Measurements from ENCODE around the gene CALD1.

The CALD1 gene

GRCh38 chr7:134922720-134923704, 143.6 kb downstream of the CALD1 start:
- no peak for DNase-seq
- Histone ChIP-seq H2BK5ac (ENCODE audit: low read depth, low read length, poor library complexity, severe bottlenecking) (no peak overlapping the region), H2AFZ (ENCODE audit: low read depth, low read length) (no peak overlapping the region), H2BK15ac (ENCODE audit: low read depth, poor library complexity, severe bottlenecking) (no peak overlapping the region), H3K79me1 (replicated peaks; ENCODE audit: low read length, poor library complexity, severe bottlenecking) (peaks cover 20% of the 10 kb centered on the region), H3K14ac (ENCODE audit: low read length in 2 of 2) (no peak overlapping the region), H2BK120ac (ENCODE audit: low read depth, low read length) (no peak overlapping the region), H3K36me3 (ENCODE audit: control insufficient read depth in 1 of 2, insufficient read depth in 2 of 2, low read depth in 1 of 2, low read length in 2 of 2) (peaks cover 0 to 39% of the 10 kb centered on the region in 2 experiments), H3K18ac (ENCODE audit: low read depth in 1 of 2, low read length in 2 of 2) (no peak overlapping the region), H3K23ac (ENCODE audit: low read length in 2 of 2) (no peak overlapping the region), H4K91ac (ENCODE audit: low read length) (no peak overlapping the region), H3K4ac (ENCODE audit: low read depth in 1 of 2, low read length in 2 of 2) (no peak overlapping the region), H3K4me2 (ENCODE audit: low read length, poor library complexity, severe bottlenecking) (no peak overlapping the region), H3K4me3 (ENCODE audit: insufficient read depth in 1 of 2, low read depth in 1 of 2, low read length in 2 of 2) (no peak overlapping the region), H2BK12ac (ENCODE audit: low read length in 2 of 2) (peak overlapping the region in 1 of 2 experiments; percentile 59), H4K8ac (ENCODE audit: low read length) (no peak overlapping the region), H2AK5ac (ENCODE audit: low read length, severe bottlenecking) (no peak overlapping the region), H3K27me3 (ENCODE audit: control insufficient read depth in 1 of 2, insufficient read depth in 1 of 2, low read length in 2 of 2) (no peaks in the 10 kb centered on the region), H3K27ac (ENCODE audit: low read length, poor library complexity, severe bottlenecking) (no peak overlapping the region), H3K9ac (ENCODE audit: low read length) (no peak overlapping the region), H3K9me3 (ENCODE audit: control insufficient read depth, low read length) (no peaks in the 10 kb centered on the region), H3K4me1 (ENCODE audit: control insufficient read depth, insufficient read depth, low read depth, low read length) (peaks cover 3% of the 10 kb centered on the region)
- 96% methylated on average over 5 of the region's 5 CpGs for WGBS

- H2AFZ ChIP-seq (ENCODE audit: low read depth, low read length) = no peak overlapping the region
- no peak overlapping the region for H4K8ac ChIP-seq (ENCODE audit: low read length)
- over 99% methylated on average over 5 of the region's 5 CpGs for WGBS
- H3K4me2 ChIP-seq (ENCODE audit: low read length, poor library complexity, severe bottlenecking) = no peak overlapping the region
- peaks cover 7 to 57% of the 10 kb centered on the region in 2 experiments for H3K36me3 ChIP-seq (ENCODE audit: control insufficient read depth in 1 of 2, insufficient read depth in 2 of 2, low read depth in 1 of 2, low read length in 2 of 2)
- no peak overlapping the region for H2AK5ac ChIP-seq (ENCODE audit: low read length, severe bottlenecking)
- no peak overlapping the region for H2BK15ac ChIP-seq (ENCODE audit: low read depth, poor library complexity, severe bottlenecking)
- H3K27me3 ChIP-seq (ENCODE audit: control insufficient read depth in 1 of 2, insufficient read depth in 1 of 2, low read length in 2 of 2) = no peaks in the 10 kb centered on the region
- H2BK5ac ChIP-seq (ENCODE audit: low read depth, low read length, poor library complexity, severe bottlenecking) = no peak overlapping the region
- no peak overlapping the region for H3K4ac ChIP-seq (ENCODE audit: low read depth in 1 of 2, low read length in 2 of 2)
- no peak for DNase-seq
- H3K23ac ChIP-seq (ENCODE audit: low read length in 2 of 2) = no peak overlapping the region
- no peak overlapping the region for H4K91ac ChIP-seq (ENCODE audit: low read length)
- no peak overlapping the region for H2BK120ac ChIP-seq (ENCODE audit: low read depth, low read length)
- H3K14ac ChIP-seq (ENCODE audit: low read length in 2 of 2) = no peak overlapping the region
- peaks cover 16% of the 10 kb centered on the region for H3K79me1 ChIP-seq (replicated peaks; ENCODE audit: low read length, poor library complexity, severe bottlenecking)
- peaks cover 2% of the 10 kb centered on the region for H3K4me1 ChIP-seq (ENCODE audit: control insufficient read depth, insufficient read depth, low read depth, low read length)
- H3K9ac ChIP-seq (ENCODE audit: low read length) = no peak overlapping the region
- H2BK12ac ChIP-seq (ENCODE audit: low read length in 2 of 2) = no peak overlapping the region
- no peaks in the 10 kb centered on the region for H3K9me3 ChIP-seq (ENCODE audit: control insufficient read depth, low read length)
- no peak overlapping the region for H3K18ac ChIP-seq (ENCODE audit: low read depth in 1 of 2, low read length in 2 of 2)
- H3K27ac ChIP-seq (ENCODE audit: low read length, poor library complexity, severe bottlenecking) = peak overlapping the region; percentile 32
- H3K4me3 ChIP-seq (ENCODE audit: insufficient read depth in 1 of 2, low read depth in 1 of 2, low read length in 2 of 2) = no peak overlapping the region
These were observed 146.3 kb downstream of the CALD1 start for GRCh38 chr7:134925766-134926165.

GRCh38 chr7:134926396-134926795, 147.0 kb downstream of the CALD1 start:
- Histone ChIP-seq H3K9ac (ENCODE audit: low read length) (no peak overlapping the region), H3K4me2 (ENCODE audit: low read length, poor library complexity, severe bottlenecking) (no peak overlapping the region), H4K91ac (ENCODE audit: low read length) (no peak overlapping the region), H2BK5ac (ENCODE audit: low read depth, low read length, poor library complexity, severe bottlenecking) (no peak overlapping the region), H2BK15ac (ENCODE audit: low read depth, poor library complexity, severe bottlenecking) (no peak overlapping the region), H2BK12ac (ENCODE audit: low read length in 2 of 2) (no peak overlapping the region), H4K8ac (ENCODE audit: low read length) (no peak overlapping the region), H3K14ac (ENCODE audit: low read length in 2 of 2) (no peak overlapping the region), H3K36me3 (ENCODE audit: control insufficient read depth in 1 of 2, insufficient read depth in 2 of 2, low read depth in 1 of 2, low read length in 2 of 2) (peaks cover 7 to 63% of the 10 kb centered on the region in 2 experiments), H3K79me1 (replicated peaks; ENCODE audit: low read length, poor library complexity, severe bottlenecking) (peaks cover 16% of the 10 kb centered on the region), H3K4ac (ENCODE audit: low read depth in 1 of 2, low read length in 2 of 2) (no peak overlapping the region), H2AFZ (ENCODE audit: low read depth, low read length) (no peak overlapping the region), H3K27ac (ENCODE audit: low read length, poor library complexity, severe bottlenecking) (no peak overlapping the region), H3K4me3 (ENCODE audit: insufficient read depth in 1 of 2, low read depth in 1 of 2, low read length in 2 of 2) (no peak overlapping the region), H3K4me1 (ENCODE audit: control insufficient read depth, insufficient read depth, low read depth, low read length) (peaks cover 2% of the 10 kb centered on the region), H3K18ac (ENCODE audit: low read depth in 1 of 2, low read length in 2 of 2) (no peak overlapping the region), H2AK5ac (ENCODE audit: low read length, severe bottlenecking) (no peak overlapping the region), H3K27me3 (ENCODE audit: control insufficient read depth in 1 of 2, insufficient read depth in 1 of 2, low read length in 2 of 2) (no peaks in the 10 kb centered on the region), H2BK120ac (ENCODE audit: low read depth, low read length) (no peak overlapping the region), H3K9me3 (ENCODE audit: control insufficient read depth, low read length) (no peaks in the 10 kb centered on the region), H3K23ac (ENCODE audit: low read length in 2 of 2) (no peak overlapping the region)
- DNase-seq = no peak
- no CpG with 5 or more reads among the region's 1 CpG for WGBS

- H3K14ac ChIP-seq (ENCODE audit: low read length in 2 of 2) = no peak overlapping the region
- H2AK5ac ChIP-seq (ENCODE audit: low read length, severe bottlenecking) = no peak overlapping the region
- H3K36me3 ChIP-seq (ENCODE audit: control insufficient read depth in 1 of 2, insufficient read depth in 2 of 2, low read depth in 1 of 2, low read length in 2 of 2) = peaks cover 9 to 64% of the 10 kb centered on the region in 2 experiments
- WGBS = no CpG with 5 or more reads among the region's 2 CpGs
- no peak overlapping the region for H2BK120ac ChIP-seq (ENCODE audit: low read depth, low read length)
- no peak overlapping the region for H2BK15ac ChIP-seq (ENCODE audit: low read depth, poor library complexity, severe bottlenecking)
- no peak overlapping the region for H3K18ac ChIP-seq (ENCODE audit: low read depth in 1 of 2, low read length in 2 of 2)
- no peaks in the 10 kb centered on the region for H3K4me1 ChIP-seq (ENCODE audit: control insufficient read depth, insufficient read depth, low read depth, low read length)
- no peak overlapping the region for H4K8ac ChIP-seq (ENCODE audit: low read length)
- H3K4me2 ChIP-seq (ENCODE audit: low read length, poor library complexity, severe bottlenecking) = no peak overlapping the region
- no peak overlapping the region for H2BK5ac ChIP-seq (ENCODE audit: low read depth, low read length, poor library complexity, severe bottlenecking)
- H3K27ac ChIP-seq (ENCODE audit: low read length, poor library complexity, severe bottlenecking) = peak overlapping the region; percentile 38
- H3K9me3 ChIP-seq (ENCODE audit: control insufficient read depth, low read length) = no peaks in the 10 kb centered on the region
- no peak overlapping the region for H4K91ac ChIP-seq (ENCODE audit: low read length)
- H3K27me3 ChIP-seq (ENCODE audit: control insufficient read depth in 1 of 2, insufficient read depth in 1 of 2, low read length in 2 of 2) = no peaks in the 10 kb centered on the region
- DNase-seq = no peak
- H3K23ac ChIP-seq (ENCODE audit: low read length in 2 of 2) = no peak overlapping the region
- H3K79me1 ChIP-seq (replicated peaks; ENCODE audit: low read length, poor library complexity, severe bottlenecking) = peaks cover 22% of the 10 kb centered on the region
- H2AFZ ChIP-seq (ENCODE audit: low read depth, low read length) = no peak overlapping the region
- no peak overlapping the region for H3K9ac ChIP-seq (ENCODE audit: low read length)
- H3K4ac ChIP-seq (ENCODE audit: low read depth in 1 of 2, low read length in 2 of 2) = no peak overlapping the region
- H3K4me3 ChIP-seq (ENCODE audit: insufficient read depth in 1 of 2, low read depth in 1 of 2, low read length in 2 of 2) = no peak overlapping the region
- H2BK12ac ChIP-seq (ENCODE audit: low read length in 2 of 2) = no peak overlapping the region
These were observed 147.6 kb downstream of the CALD1 start for GRCh38 chr7:134927076-134927475.
